HT1080 (cell line): ENCODE data around the gene RCCD1. TPM values are rescaled to one million over a fixed set of nuclear protein-coding genes. Genes with fewer than 3 reads are reported as not detected.
"Not testable (repeated sequence)": the region's sequence is repeated elsewhere in the genome, so short reads cannot be mapped to it uniquely, and the experiment has no call there.

Source experiments
- DNase-seq: peaks from one replicate; pipeline ENCODE4 v3.0.0-alpha.2; 2015; ENCODE audit warnings: low read depth
- polyA plus RNA-seq, 2 experiments: library from polyadenylated mRNA; depleted of rRNA; stranded (reverse); fragments of >200 nt; gene quantifications; 2 replicates each; pipeline ENCODE4 v1.2.3, GENCODE V29; 2015
- total RNA-seq: library from RNA; depleted of rRNA; stranded (reverse); fragments of >200 nt; shearing (Covaris generic); gene quantifications from 2 replicates; pipeline ENCODE4 v1.2.3, GENCODE V29; 2014; rRNA removed

RCCD1 gene, protein sequence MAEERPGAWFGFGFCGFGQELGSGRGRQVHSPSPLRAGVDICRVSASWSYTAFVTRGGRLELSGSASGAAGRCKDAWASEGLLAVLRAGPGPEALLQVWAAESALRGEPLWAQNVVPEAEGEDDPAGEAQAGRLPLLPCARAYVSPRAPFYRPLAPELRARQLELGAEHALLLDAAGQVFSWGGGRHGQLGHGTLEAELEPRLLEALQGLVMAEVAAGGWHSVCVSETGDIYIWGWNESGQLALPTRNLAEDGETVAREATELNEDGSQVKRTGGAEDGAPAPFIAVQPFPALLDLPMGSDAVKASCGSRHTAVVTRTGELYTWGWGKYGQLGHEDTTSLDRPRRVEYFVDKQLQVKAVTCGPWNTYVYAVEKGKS
- total RNA-seq = 14.0 and 14.1 TPM in 2 replicates
- polyA plus RNA-seq (2015; cell fraction: cytosol; rRNA removed) = 16.1 and 17.7 TPM in 2 replicates
- polyA plus RNA-seq (2015; cell fraction: nucleus; rRNA removed) = 38.6 and 42.4 TPM in 2 replicates

GRCh38 chr15:90954712-90955623 is at the start of gene RCCD1:
Gene RCCD1, plus strand, starts transcription at chr15:90954884. Its CDS starts 1,851 bp downstream, at chr15:90956735.
- DNase-seq = peak; percentile 85

DNA sequence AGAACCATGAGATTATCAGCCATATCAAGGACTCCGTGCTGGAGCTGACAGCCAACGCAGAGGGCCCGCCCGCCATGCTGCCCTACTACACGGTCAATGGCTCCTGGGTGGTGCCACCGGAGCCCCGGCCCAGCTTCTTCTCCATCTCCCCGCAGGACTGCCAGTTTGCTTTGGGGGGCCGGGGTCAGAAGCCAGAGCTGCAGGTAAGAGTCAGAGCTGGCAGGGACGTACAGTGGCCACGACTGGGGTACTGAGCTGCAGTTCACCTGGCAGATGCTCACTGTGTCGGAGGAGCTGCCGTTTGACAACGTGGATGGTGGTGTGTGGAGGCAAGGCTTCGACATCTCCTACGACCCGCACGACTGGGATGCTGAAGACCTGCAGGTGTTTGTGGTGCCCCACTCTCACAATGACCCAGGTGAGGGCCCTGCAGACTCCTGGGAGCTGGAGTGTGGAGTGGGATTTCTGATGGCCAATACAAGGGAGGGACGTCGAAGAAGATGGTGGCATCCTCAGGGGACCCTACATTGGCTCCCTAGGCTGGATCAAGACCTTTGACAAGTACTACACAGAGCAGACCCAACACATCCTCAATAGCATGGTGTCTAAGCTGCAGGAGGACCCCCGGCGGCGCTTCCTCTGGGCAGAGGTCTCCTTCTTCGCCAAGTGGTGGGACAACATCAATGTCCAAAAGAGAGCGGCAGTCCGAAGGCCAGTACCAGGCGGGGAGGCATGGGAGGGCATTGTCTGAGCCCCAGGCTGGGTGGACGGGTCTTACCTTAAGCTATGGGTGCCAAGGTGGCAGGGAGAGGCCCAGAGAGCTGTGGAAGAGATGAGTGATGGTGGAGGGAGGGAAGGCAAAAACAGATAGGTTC is 49.1 kb upstream of the RCCD1 start:
- no peak for DNase-seq

- no peak for DNase-seq
Measured at GRCh38 chr15:90906181-90906849, 48.4 kb upstream of the RCCD1 start.

DNA sequence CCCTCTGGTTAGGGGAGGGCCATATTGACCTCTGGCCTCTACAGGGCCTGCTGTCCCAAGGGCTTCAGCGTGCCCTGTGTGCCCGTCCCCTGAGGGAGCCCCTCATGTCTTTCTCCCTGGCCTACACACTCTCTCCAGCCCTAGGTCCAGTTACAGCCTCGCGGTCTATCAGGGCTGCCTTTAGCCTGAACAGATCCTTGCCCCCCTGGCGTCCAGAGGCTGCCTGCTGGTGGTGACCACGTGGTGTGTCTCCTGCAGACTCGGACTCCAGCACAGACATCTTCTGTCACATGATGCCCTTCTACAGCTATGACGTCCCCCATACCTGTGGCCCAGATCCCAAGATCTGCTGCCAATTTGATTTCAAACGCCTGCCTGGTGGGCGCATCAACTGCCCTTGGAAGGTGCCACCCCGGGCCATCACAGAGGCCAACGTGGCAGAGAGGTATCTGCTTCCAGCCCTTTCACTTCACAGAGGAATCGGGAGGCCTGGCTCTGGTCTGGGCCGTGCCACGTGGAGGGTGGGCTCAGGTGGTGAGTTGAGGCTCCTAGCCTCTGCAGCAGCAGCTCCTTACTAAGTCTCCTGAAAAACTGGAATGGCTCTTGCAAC is 47.5 kb upstream of the RCCD1 start:
- no peak for DNase-seq

DNA sequence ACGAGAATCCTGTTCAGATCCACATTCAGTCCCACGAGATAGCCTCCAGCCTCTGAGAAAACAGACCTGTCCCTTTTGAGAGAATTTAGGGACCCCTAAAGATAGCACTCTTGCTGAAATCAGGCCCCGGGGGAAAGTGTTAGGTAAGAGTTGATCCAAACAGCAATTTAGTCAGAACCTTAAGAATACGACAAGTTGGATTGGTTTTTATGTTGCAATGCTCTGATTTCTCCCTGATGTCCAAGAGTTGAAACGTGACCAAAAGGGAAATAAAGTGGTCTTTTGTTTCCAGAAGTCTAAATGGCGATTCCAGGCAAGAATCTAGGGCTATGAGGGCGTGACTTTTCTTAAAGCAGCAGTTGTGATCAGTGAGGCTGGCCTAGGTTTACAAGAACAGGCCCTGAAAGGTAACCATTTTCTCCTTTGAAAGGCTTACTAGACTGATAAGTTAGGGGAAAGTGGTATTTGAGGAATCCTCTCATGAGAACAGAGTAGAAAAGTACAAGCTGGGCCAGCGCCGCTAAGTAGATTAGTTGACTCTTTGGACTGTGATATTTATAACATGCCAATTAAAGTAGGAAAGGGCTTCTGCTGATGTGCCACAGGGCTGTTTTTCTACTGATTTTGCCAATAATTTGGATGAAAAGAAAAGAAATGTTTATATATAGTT is 46.7 kb upstream of the RCCD1 start:
- DNase-seq = no peak

- not testable (repeated sequence) for DNase-seq
Measured at GRCh38 chr15:90909449-90909848, 45.2 kb upstream of the RCCD1 start.

- DNase-seq = no peak
Measured at GRCh38 chr15:90909976-90910375, 44.7 kb upstream of the RCCD1 start.

- DNase-seq = no peak
Measured at GRCh38 chr15:90910441-90911301, 44.0 kb upstream of the RCCD1 start.

GRCh38 chr15:90911302-90911623 is 43.4 kb upstream of the RCCD1 start:
- no peak for DNase-seq

DNA sequence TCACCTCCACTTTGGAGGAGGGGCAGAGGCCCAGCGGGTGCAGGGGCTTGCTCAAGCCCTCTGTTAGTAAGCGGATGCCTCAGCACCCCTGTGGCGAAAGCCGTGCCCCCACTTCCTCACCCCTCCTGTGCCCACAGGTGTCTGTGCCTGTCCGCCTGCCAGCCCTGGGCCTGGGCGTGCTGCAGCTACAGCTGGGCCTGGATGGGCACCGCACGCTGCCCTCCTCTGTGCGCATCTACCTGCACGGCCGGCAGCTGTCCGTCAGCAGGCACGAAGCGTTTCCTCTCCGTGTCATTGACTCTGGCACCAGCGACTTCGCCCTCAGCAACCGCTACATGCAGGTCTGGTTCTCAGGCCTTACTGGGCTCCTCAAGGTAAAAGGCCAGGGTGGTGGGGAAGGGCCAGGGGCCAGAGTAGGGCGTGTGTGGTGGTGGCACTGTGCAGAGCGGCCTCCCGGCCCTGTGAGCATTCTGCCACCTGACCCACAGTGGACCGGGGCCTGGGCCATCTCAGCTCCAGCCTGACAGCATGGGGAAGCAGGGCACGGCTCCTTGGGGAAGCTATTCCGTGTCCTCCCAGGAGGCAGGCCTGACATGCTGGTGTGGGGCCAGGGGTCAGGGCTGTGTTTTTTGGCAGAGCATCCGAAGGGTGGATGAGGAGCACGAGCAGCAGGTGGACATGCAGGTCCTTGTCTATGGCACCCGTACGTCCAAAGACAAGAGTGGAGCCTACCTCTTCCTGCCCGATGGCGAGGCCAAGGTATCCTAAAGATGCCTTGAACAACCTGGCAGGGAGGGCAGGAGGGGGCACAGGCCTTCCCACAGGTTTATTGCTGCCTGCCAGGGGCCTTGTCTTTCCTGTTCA is 42.5 kb upstream of the RCCD1 start:
- DNase-seq = no peak

DNA sequence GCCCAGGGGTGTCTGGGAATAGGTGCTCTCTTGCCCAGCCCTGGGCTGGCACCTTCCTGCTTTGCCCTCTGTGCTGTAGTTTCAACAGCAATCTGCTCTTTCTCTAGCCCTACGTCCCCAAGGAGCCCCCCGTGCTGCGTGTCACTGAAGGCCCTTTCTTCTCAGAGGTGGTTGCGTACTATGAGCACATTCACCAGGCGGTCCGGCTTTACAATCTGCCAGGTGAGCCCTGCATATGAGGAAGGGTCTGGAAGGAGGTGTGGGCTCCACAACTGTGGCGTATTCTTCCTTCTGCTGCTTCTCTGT is 42.0 kb upstream of the RCCD1 start:
- no peak for DNase-seq

DNA sequence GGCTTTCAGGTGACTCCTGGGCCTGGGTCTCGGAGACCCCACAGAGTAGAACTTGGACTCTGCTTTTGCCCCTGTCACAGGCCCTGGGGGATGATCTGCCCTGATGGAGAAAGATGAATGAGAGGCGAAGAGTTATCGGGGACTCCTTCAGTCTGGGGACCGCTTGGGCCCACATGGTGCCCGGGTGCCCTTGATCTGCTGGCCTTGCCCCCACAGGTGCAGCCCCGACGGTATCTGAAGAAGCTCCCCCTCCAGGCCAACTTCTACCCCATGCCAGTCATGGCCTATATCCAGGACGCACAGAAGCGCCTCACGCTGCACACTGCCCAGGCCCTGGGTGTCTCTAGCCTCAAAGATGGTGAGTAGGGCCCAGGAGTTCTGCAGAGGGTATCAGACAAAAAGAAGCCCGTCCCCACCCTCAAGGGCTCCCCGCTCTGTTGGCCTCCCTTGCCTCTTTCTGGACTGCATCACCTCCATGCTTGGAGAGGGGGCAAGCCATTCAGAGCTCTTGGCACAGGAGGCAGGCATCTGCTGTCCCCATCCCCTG is 41.2 kb upstream of the RCCD1 start:
- DNase-seq = no peak

DNA sequence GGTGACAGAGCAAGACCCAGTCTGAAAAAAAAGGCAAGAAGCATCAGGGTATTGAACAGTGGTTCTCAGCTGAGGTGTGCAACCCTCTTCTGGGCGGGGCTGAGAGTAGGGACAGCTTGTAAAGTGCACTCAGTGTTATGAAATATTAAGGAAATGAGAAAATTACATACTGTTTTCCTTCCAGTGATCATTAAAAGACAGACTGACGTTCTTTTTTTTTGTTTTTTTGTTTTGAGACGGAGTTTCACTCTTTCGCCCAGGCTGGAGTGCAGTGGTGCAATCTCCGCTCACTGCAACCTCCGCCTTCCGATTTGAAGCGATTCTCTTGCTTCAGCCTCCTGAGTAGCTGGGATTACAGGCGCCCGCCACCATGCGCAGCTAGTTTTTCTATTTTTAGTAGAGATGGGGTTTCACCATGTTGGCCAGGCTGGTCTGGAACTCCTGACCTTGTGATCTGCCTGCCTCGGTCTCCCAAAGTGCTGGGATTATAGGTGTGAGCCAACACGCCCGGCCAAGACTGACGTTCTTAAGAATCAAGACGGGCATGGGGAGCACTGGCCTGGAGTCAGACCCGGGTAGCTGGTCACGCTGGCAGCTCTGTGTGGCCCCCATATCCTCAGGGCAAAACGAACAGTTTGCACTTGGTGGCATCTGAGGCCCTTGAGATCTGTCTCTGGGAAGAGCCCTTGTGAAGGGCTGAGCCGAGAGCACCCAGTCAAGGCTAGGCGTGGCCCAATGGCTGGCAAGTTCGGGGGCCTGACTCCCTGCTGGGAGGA is 40.2 kb upstream of the RCCD1 start:
- no peak for DNase-seq

DNA sequence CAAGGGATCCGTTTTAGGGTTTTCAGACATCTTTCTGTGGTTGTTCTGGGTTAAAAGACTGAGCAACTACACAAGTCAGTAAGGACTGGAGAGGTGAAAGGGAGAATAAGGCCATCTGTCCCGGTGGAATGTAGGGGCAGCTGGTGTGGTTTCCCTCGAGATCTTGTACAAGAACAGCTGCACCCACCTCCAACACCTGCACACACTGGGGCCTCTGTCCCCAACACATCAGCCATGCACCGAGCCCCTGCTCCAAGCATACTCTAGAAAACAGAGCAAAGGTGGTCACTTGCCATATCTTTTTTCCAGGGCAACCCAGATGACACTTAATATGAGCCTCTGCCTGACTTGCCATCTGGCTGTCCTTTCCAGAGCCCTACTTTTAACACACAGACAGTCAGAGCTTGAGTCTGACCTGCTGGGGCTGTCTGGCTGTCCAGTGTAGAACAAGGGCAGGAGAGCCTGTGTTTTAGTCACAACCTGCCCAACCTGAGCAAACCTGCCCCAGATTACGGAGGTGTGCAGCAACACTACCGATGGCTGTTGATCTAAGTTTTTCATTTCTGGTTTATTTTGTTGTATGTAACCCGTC is 39.4 kb upstream of the RCCD1 start:
- no peak for DNase-seq

DNA sequence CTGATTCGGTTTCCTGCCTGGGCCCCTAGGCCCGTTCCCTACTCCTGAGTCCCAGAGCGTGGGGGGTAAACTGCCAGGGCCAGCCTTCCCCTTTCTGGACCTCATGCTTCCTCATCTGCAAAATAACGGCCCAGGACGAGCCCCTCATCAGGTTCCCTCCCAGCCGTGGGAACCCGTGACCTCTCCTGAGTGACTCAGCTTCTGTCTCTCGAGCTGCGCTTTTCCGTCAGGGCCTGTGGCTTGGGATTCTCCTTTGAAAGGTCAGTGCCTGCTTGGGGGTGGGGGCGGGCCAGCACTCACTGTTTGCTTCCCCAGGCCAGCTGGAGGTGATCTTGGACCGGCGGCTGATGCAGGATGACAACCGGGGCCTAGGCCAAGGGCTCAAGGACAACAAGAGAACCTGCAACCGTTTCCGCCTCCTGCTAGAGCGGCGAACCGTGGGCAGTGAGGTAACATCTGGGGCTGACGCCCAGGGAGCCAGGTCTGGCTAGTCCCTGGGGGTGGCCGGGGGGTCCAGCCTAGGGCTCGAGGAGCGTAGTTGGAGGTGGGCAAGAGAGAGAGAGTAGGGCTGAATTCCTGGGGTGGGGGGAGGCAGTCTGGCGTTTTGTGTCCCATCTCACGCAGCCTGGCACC is 38.8 kb upstream of the RCCD1 start:
- DNase-seq = no peak

DNA sequence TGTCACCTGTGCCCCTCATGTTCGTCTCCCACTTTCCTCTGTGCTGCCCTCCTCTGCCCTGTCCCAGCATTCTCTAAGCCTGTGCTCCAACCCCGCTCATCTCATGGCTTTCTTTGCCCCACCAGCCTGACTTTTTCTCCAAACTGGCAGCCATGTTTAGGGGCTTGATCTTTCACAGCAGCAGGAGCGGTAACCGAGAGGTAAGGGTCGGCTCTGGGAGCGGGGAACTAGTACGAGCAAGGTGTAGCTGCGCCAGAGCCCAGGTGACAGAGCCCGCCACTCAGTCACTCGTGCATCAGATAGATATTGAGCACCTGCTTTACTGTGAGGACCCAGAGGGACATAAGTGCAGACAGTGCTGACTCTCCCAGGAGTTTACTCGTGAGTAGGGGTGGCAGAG is 38.2 kb upstream of the RCCD1 start:
- DNase-seq = no peak
